ENCODE data around the gene GLI3.

- TF ChIP-seq E2F6 (IDR thresholded peaks at IDR 0.05; ENCODE audit: borderline replicate concordance, low read depth), result no peak
- TF ChIP-seq EP300 (IDR thresholded peaks at IDR 0.05), result no peak
- no peak for TF ChIP-seq EHMT2 (IDR thresholded peaks at IDR 0.05; ENCODE audit: low read depth)
- no peak for TF ChIP-seq POLR2A (IDR thresholded peaks at IDR 0.05; ENCODE audit: low read length)
Measured at GRCh38 chr7:42087616-42088015, 149.4 kb downstream of the GLI3 start.
